Stimulated activated CD8-positive, alpha-beta memory T cell treated with anti-CD3 and anti-CD28 coated beads, Interleukin-4, amount 100 ng/mL, for 24 hours (primary cell): ENCODE results near the gene PSEN1.
A peak's percentile ranks its signal among the peaks of the same experiment; 100 is the strongest.

Experiments used
- DNase-seq: peaks from one replicate; pipeline ENCODE4 v3.0.0-alpha.2; 2020; ENCODE audit warnings: low read depth

The PSEN1 gene

GRCh38 chr14:73240816-73241480 is 104.6 kb downstream of the PSEN1 start:
- no peak for DNase-seq

DNA sequence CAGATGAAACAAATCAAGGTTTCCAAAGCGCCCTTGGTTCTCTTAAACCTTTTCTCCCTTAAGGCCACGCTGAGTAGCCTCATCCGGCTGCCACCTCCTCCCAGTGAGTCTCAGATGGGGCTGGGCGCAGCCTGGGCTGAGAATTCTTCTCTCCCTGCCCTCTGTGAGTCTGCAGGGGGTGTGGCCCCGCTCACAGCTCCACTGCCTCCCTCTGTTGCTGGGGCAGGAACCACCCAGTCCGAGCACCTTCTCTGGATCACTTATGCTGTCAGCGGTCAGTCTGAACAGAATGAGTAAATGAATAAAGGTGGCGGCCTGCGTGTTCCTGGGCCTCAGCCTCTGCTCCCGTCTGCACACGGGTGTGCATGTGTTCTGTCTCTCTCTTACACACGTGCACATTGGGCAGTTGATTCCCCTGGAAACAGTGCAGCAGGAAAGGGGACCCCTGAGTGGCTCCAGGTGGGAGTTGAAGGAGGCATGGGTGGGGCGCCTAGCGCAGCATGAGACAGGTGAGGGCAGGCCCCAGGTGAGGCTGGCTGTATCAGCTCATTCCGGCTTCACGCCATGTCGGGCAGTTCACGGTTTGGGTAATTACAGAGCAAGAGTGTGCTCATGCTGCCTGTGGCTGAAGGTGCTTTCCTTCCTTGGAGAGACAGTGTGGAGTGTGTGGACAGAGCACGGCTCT is 105.3 kb downstream of the PSEN1 start:
- DNase-seq = no peak

DNA sequence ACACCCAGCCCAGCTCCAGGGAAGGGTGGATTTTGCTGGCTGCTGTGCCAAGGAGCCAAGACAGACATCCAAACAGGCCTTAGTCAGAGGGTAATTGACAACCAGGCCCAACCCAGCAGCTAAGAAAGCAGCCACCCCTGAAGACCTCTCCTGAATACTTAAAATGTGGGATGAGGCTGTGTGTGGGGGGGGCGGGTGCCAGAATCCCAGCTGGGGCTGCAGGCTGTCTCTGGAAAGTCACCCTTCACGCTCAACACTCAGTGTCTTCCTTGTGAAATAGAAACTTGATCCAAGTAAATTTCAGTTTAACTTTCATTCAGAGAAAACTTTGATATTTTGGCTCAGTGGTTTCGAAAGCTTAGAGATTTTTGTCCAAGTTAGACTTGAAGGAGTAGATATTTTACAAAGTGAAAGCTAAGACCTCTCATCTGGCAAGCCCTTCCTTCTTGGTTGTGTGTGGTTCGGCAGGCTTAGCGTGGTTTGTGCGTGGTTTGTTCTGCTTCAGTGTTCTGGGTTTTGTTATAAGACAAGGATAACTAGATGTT is 106.1 kb downstream of the PSEN1 start:
- no peak for DNase-seq

DNA sequence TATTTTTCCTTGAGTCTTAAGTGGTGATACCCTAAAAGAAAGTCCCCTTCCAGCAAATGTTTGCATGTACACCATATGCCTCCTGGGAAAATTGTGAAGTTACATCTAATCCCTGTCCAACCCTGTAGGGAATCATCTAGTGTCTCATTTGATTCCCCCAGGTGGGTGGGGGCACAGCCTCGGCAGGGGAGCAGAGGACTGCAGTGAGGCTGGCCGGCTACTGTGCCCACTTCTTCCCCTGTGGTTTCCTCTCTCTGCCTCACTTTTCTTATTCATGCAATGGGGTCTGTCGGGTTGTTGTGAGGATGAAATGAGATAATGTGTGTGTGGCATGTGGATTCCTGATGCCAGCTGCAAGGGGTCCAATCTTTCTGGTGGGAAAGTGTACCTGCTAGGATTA is 107.0 kb downstream of the PSEN1 start:
- no peak for DNase-seq

DNA sequence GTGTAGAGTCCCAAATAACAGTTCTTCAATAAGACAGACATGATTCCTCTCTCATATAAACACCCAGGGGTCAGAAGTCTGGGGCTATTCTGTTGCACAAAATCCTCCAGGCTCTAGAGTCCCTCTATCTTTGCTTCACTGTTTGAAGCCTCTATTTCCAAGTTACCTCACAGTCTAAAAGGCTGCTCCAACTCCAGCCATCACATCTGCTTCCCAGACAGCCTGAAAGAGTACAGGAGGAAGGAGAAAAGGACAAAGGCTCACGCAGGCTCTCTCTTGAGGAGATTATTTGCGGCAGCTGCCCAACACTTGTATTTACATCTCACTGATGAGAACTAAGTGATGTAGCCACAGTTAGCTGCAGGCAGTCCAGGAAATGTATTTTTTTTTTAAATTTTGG is 107.4 kb downstream of the PSEN1 start:
- no peak for DNase-seq

DNA sequence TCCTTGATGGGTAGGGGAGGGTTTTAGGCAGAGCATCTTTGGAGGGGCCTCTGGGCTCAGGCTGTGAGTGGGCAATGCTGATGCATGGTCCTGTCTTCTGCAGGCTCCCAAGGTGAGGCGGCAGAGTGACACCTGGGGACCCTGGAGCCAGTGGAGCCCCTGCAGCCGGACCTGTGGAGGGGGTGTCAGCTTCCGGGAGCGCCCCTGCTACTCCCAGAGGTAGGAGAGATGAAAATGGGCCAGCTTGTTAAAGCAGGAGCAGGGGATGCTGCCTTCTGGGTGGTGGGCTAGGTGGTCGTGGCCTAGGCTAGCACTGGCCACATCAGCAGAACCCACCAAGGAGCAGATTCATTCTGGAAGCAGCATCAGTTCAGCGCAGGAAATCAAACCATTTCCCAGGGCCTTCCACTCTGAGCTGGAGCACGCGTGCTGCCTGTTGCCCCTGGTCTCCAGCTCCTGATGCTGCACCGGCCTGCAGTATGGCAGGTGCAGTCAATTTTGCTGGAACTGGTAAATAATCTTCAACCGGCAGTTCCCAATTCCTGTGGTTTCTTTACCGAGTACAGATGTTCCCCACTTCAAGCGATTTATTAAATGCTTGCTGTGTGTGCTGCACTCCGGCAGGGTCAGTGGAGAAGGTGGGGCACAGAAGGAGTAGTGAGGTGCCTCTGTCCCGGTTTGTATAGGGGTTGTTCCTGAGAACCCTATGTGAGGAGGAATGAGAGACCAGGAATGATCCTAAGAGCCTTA is 108.4 kb downstream of the PSEN1 start:
- no peak for DNase-seq

DNA sequence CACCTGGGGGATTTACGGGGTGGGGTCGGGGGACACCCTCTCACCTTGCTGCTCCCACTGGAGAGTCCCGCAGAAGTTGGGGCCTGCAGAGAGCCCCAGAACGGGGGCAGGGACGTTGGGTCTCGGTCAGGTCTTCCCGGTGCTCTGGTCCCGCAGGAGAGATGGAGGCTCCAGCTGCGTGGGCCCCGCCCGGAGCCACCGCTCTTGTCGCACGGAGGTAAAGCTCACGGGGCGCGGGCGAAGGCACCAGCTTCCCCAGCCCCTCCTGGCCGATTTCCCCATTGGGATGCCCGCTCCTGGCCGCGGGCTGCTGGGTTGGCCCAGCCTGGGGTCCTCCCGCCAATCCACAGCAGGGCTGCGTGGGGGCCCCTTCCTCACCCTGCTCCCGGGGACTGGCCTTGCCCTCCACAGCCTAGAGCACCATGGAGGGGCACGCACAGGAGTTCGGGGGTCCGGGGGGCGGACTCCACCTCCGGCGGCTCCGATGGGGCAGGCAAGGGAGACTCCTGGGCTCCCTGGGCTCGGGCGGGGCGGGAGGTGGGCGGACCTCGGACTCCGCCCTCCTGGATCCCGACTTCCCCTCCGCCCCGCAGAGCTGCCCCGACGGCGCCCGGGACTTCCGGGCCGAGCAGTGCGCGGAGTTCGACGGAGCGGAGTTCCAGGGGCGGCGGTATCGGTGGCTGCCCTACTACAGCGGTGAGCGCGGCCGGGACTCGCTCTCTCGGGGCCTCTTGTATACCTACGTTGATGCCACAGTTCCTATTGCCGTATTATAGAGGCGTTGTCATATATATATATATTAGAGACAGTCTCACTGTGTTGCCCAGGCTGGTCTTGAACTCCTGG is 109.4 kb downstream of the PSEN1 start:
- peak; percentile 17 for DNase-seq

DNA sequence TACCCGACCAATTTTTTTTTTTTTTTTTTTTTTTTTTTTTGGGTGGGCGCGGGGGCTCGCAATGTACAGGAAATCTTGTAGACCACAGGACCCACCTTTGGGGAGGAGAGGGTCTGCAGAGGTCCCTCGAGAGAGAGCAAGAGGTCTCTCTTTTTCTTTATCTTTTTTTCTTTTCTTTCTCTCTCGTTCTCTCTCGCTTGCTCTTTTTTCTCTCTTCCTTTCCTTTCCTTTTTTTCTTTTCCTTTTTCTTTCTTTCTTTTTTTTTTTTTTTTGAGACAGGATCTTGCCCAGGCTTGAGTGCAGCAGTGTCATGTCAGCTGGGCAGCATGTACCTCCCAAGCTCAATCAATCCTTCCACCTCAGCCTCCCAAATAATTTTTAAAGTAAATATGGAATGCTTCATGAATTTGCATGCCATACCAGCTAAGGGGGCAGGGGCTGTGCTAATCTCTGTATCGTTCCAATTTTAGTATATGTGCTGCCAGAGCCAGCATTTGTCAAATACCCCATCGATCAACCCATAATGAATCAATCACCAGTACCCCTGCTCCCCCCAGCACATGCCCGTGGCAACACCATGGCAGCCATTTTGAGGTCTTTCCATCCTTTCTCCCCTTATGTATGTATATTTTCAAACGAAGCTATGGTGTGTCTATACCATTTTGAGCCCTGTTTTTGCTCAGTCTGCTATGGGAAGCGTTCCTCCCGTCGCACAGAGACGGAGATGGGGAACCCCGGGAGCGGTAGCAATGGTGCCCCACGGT is 110.3 kb downstream of the PSEN1 start:
- DNase-seq = no peak

DNA sequence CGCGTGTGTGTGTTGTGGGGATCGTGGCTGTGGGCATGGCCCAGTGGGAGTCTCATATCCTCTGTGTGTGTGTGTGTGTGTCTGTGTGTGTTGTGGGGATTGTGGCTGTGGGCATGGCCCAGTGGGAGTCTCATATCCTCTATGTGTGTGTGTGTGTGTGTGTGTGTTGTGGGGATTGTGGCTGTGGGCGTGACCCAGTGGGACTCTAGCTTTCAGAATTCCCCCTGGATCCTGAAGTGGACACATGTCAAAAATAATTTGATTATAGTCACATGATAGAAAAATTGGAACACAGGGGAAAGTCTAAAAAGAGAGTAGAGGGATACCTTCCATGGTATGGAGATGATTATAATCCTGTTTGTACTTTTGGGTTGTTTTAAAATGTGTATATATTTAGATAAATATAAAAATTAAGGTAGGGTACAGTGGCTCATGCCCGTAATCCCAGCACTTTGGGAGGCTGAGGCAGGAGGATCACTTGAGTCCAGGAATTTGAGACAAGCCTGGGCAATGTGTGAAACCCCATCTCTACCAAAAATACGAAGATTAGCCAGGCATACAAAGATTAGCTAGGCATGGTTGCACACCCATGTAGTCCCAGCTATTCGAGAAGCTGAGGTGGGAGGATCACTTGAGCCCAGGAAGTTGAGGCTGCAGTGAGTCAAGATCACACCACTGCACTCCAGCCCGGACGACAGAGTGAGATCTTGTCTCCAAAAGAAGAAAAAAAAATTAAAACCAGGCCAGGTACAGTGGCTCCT is 112.0 kb downstream of the PSEN1 start:
- no peak for DNase-seq

DNA sequence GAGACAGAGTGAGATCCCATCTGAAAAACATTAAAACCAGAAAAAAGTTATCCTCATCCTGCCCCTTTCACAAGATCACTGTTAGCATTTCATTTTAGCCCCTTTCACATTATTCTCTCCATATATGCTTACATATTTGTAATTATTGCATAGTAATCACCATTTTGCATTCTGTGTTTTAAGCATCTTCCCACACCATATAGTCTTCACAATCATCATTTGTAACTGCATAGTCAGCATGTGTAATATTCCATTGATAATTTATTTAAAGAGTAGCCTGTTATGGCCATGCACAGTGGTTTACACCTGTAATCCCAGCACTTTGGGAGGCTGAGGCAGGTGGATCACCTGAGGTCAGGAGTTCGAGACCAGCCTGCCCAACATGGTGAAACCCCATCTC is 112.8 kb downstream of the PSEN1 start:
- no peak for DNase-seq

- no peak for DNase-seq
Observed at GRCh38 chr14:73249564-73250316, 113.4 kb downstream of the PSEN1 start.

- DNase-seq = no peak
Observed at GRCh38 chr14:73250317-73250713, 114.0 kb downstream of the PSEN1 start.

GRCh38 chr14:73250781-73251500 is 114.6 kb downstream of the PSEN1 start:
- DNase-seq = no peak

GRCh38 chr14:73251516-73252215 is 115.4 kb downstream of the PSEN1 start:
- no peak for DNase-seq

DNA sequence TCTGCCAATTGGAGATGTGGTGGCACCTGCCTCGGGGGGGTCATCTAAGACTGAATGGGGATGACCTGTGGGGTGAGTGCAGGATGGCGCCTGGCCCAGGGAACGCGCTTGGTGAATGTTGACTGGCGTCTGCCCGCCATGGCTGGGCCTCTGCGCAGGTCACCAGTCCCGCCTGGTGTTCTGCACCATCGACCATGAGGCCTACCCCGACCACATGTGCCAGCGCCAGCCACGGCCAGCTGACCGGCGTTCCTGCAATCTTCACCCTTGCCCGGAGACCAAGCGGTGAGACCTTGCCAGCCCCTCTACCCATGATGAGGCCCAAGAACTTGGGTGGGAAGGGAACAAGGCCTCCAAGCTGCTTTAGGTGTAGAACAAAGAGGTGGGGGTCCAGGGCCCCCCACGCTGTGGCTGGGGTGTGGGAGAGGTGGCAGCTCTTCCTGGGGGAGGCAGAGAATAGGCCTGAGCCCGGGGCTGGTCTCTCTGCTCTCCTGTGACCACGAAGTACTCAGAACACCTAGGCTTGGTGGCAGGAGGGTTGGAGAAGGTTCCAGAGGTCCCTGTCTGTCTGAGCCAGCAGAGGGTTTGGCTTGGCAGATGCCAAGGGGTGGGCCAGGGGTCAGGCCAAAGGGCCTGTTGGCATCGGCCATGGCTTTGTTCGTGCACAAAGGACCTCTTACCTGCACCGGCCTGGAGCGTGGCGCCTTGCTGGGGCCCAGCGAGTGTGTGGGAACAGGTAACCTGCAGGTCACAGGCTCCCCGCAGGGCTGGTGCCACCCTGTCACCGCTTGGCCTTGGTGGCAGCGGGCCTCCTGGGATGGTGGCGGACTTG is 116.4 kb downstream of the PSEN1 start:
- DNase-seq = no peak

DNA sequence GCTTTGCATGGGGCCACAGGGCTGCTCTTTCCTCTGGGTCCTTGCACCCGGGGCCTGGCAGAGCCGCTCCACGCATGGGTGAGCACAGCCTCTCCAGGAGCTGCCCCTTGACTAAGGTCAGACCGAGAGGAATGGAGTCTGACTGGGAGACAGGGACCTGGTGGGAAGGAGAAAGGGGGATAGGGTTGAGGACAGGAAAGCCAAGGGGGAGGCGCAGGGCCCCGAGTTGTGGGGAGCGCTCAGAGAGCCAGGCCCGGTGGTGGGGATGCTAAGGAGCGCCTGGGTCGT is 117.0 kb downstream of the PSEN1 start:
- no peak for DNase-seq

DNA sequence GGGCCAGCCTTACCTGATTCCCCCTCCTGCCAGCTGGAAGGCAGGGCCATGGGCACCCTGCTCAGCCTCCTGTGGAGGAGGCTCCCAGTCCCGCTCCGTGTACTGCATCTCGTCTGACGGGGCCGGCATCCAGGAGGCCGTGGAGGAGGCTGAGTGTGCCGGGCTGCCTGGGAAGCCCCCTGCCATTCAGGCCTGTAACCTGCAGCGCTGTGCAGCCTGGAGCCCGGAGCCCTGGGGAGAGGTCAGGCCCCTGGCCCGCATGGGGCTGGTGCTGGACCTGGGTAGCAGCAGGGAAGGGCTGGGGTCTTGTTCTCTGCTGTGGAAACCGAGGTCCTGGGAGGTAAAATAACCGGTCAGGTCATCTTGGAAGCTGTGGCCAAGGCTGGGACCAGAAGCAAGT is 117.4 kb downstream of the PSEN1 start:
- DNase-seq = no peak
